ENCODE data around the gene MRM2.

MRM2 gene

GRCh38 chr7:2279896-2280295 is 37.9 kb upstream of the MRM2 start:
- Histone ChIP-seq H3K9me3 (ENCODE audit: control insufficient read depth in 1 of 2, low read length in 2 of 2) (no peaks in the 10 kb centered on the region), H3K36me3 (ENCODE audit: control insufficient read depth in 1 of 2, insufficient read depth in 2 of 2, low read length in 2 of 2) (peaks cover 2 to 10% of the 10 kb centered on the region in 2 donors), H3K27ac (ENCODE audit: low read depth, low read length) (no peak overlapping the region), H3K9ac (ENCODE audit: low read depth in 1 of 2, low read length in 2 of 2) (peak overlapping the region in 1 of 2 donors; percentile 18), H3K27me3 (ENCODE audit: control insufficient read depth in 1 of 2, insufficient read depth in 2 of 2, low read length in 2 of 2) (no peaks in the 10 kb centered on the region), H3K4me1 (ENCODE audit: control insufficient read depth in 1 of 2, insufficient read depth in 2 of 2, low read length in 2 of 2) (peaks cover 16 to 23% of the 10 kb centered on the region in 2 donors), H3K4me3 (ENCODE audit: low read depth in 1 of 2, low read length in 2 of 2) (peak overlapping the region in 1 of 2 donors; percentile 28)

GRCh38 chr7:2278026-2278425 is 36.0 kb upstream of the MRM2 start:
- peaks cover 8 to 21% of the 10 kb centered on the region in 2 donors for H3K36me3 ChIP-seq (ENCODE audit: control insufficient read depth in 1 of 2, insufficient read depth in 2 of 2, low read length in 2 of 2)
- no peak overlapping the region for H3K27ac ChIP-seq (ENCODE audit: low read depth, low read length)
- no peak overlapping the region for H3K9ac ChIP-seq (ENCODE audit: low read depth in 1 of 2, low read length in 2 of 2)
- H3K4me1 ChIP-seq (ENCODE audit: control insufficient read depth in 1 of 2, insufficient read depth in 2 of 2, low read length in 2 of 2): peaks cover 16 to 23% of the 10 kb centered on the region in 2 donors
- no peaks in the 10 kb centered on the region for H3K9me3 ChIP-seq (ENCODE audit: control insufficient read depth in 1 of 2, low read length in 2 of 2)
- no peaks in the 10 kb centered on the region for H3K27me3 ChIP-seq (ENCODE audit: control insufficient read depth in 1 of 2, insufficient read depth in 2 of 2, low read length in 2 of 2)
- H3K4me3 ChIP-seq (ENCODE audit: low read depth in 1 of 2, low read length in 2 of 2): no peak overlapping the region

- Histone ChIP-seq H3K4me1 (ENCODE audit: control insufficient read depth in 1 of 2, insufficient read depth in 2 of 2, low read length in 2 of 2) (peaks cover 6 to 10% of the 10 kb centered on the region in 2 donors), H3K9me3 (ENCODE audit: control insufficient read depth in 1 of 2, low read length in 2 of 2) (no peaks in the 10 kb centered on the region), H3K4me3 (ENCODE audit: low read depth in 1 of 2, low read length in 2 of 2) (no peak overlapping the region), H3K27ac (ENCODE audit: low read depth, low read length) (no peak overlapping the region), H3K9ac (ENCODE audit: low read depth in 1 of 2, low read length in 2 of 2) (no peak overlapping the region), H3K36me3 (ENCODE audit: control insufficient read depth in 1 of 2, insufficient read depth in 2 of 2, low read length in 2 of 2) (peaks cover 16 to 21% of the 10 kb centered on the region in 2 donors), H3K27me3 (ENCODE audit: control insufficient read depth in 1 of 2, insufficient read depth in 2 of 2, low read length in 2 of 2) (no peaks in the 10 kb centered on the region)
Observed at GRCh38 chr7:2276107-2276506, 34.1 kb upstream of the MRM2 start.

- H3K27ac ChIP-seq (ENCODE audit: low read depth, low read length): no peak overlapping the region
- H3K4me3 ChIP-seq (ENCODE audit: low read depth in 1 of 2, low read length in 2 of 2): no peak overlapping the region
- H3K9me3 ChIP-seq (ENCODE audit: control insufficient read depth in 1 of 2, low read length in 2 of 2): no peaks in the 10 kb centered on the region
- no peaks in the 10 kb centered on the region for H3K27me3 ChIP-seq (ENCODE audit: control insufficient read depth in 1 of 2, insufficient read depth in 2 of 2, low read length in 2 of 2)
- no peak overlapping the region for H3K9ac ChIP-seq (ENCODE audit: low read depth in 1 of 2, low read length in 2 of 2)
- H3K4me1 ChIP-seq (ENCODE audit: control insufficient read depth in 1 of 2, insufficient read depth in 2 of 2, low read length in 2 of 2): peaks cover 5 to 8% of the 10 kb centered on the region in 2 donors
- peaks cover 16 to 24% of the 10 kb centered on the region in 2 donors for H3K36me3 ChIP-seq (ENCODE audit: control insufficient read depth in 1 of 2, insufficient read depth in 2 of 2, low read length in 2 of 2)
Observed at GRCh38 chr7:2275101-2275500, 33.1 kb upstream of the MRM2 start.

GRCh38 chr7:2274666-2275065 is 32.7 kb upstream of the MRM2 start:
- Histone ChIP-seq H3K27ac (ENCODE audit: low read depth, low read length) (no peak overlapping the region), H3K36me3 (ENCODE audit: control insufficient read depth in 1 of 2, insufficient read depth in 2 of 2, low read length in 2 of 2) (peaks cover 16 to 24% of the 10 kb centered on the region in 2 donors), H3K9ac (ENCODE audit: low read depth in 1 of 2, low read length in 2 of 2) (no peak overlapping the region), H3K27me3 (ENCODE audit: control insufficient read depth in 1 of 2, insufficient read depth in 2 of 2, low read length in 2 of 2) (no peaks in the 10 kb centered on the region), H3K4me3 (ENCODE audit: low read depth in 1 of 2, low read length in 2 of 2) (no peak overlapping the region), H3K4me1 (ENCODE audit: control insufficient read depth in 1 of 2, insufficient read depth in 2 of 2, low read length in 2 of 2) (peaks cover under 1 to 4% of the 10 kb centered on the region in 2 donors), H3K9me3 (ENCODE audit: control insufficient read depth in 1 of 2, low read length in 2 of 2) (no peaks in the 10 kb centered on the region)

GRCh38 chr7:2273866-2274265 is 31.9 kb upstream of the MRM2 start:
- H3K27ac ChIP-seq (ENCODE audit: low read depth, low read length): no peak overlapping the region
- no peak overlapping the region for H3K9ac ChIP-seq (ENCODE audit: low read depth in 1 of 2, low read length in 2 of 2)
- H3K36me3 ChIP-seq (ENCODE audit: control insufficient read depth in 1 of 2, insufficient read depth in 2 of 2, low read length in 2 of 2): peaks cover 16 to 24% of the 10 kb centered on the region in 2 donors
- no peak overlapping the region for H3K4me3 ChIP-seq (ENCODE audit: low read depth in 1 of 2, low read length in 2 of 2)
- no peaks in the 10 kb centered on the region for H3K4me1 ChIP-seq (ENCODE audit: control insufficient read depth in 1 of 2, insufficient read depth in 2 of 2, low read length in 2 of 2)
- H3K9me3 ChIP-seq (ENCODE audit: control insufficient read depth in 1 of 2, low read length in 2 of 2): no peaks in the 10 kb centered on the region
- H3K27me3 ChIP-seq (ENCODE audit: control insufficient read depth in 1 of 2, insufficient read depth in 2 of 2, low read length in 2 of 2): no peaks in the 10 kb centered on the region

GRCh38 chr7:2272031-2272430 is 30.0 kb upstream of the MRM2 start:
- Histone ChIP-seq H3K27ac (ENCODE audit: low read depth, low read length) (no peak overlapping the region), H3K9ac (ENCODE audit: low read depth in 1 of 2, low read length in 2 of 2) (no peak overlapping the region), H3K4me3 (ENCODE audit: low read depth in 1 of 2, low read length in 2 of 2) (no peak overlapping the region), H3K27me3 (ENCODE audit: control insufficient read depth in 1 of 2, insufficient read depth in 2 of 2, low read length in 2 of 2) (no peaks in the 10 kb centered on the region), H3K4me1 (ENCODE audit: control insufficient read depth in 1 of 2, insufficient read depth in 2 of 2, low read length in 2 of 2) (no peaks in the 10 kb centered on the region), H3K9me3 (ENCODE audit: control insufficient read depth in 1 of 2, low read length in 2 of 2) (no peaks in the 10 kb centered on the region), H3K36me3 (ENCODE audit: control insufficient read depth in 1 of 2, insufficient read depth in 2 of 2, low read length in 2 of 2) (peaks cover 16 to 17% of the 10 kb centered on the region in 2 donors)

GRCh38 chr7:2271273-2272026 is 29.4 kb upstream of the MRM2 start:
- H3K4me3 ChIP-seq (ENCODE audit: low read depth in 1 of 2, low read length in 2 of 2): no peak overlapping the region
- no peak overlapping the region for H3K27ac ChIP-seq (ENCODE audit: low read depth, low read length)
- no peaks in the 10 kb centered on the region for H3K27me3 ChIP-seq (ENCODE audit: control insufficient read depth in 1 of 2, insufficient read depth in 2 of 2, low read length in 2 of 2)
- peaks cover 16 to 17% of the 10 kb centered on the region in 2 donors for H3K36me3 ChIP-seq (ENCODE audit: control insufficient read depth in 1 of 2, insufficient read depth in 2 of 2, low read length in 2 of 2)
- no peak overlapping the region for H3K9ac ChIP-seq (ENCODE audit: low read depth in 1 of 2, low read length in 2 of 2)
- no peaks in the 10 kb centered on the region for H3K4me1 ChIP-seq (ENCODE audit: control insufficient read depth in 1 of 2, insufficient read depth in 2 of 2, low read length in 2 of 2)
- H3K9me3 ChIP-seq (ENCODE audit: control insufficient read depth in 1 of 2, low read length in 2 of 2): no peaks in the 10 kb centered on the region

GRCh38 chr7:2270495-2270894 is 28.5 kb upstream of the MRM2 start:
- Histone ChIP-seq H3K4me1 (ENCODE audit: control insufficient read depth in 1 of 2, insufficient read depth in 2 of 2, low read length in 2 of 2) (no peaks in the 10 kb centered on the region), H3K9me3 (ENCODE audit: control insufficient read depth in 1 of 2, low read length in 2 of 2) (no peaks in the 10 kb centered on the region), H3K27me3 (ENCODE audit: control insufficient read depth in 1 of 2, insufficient read depth in 2 of 2, low read length in 2 of 2) (no peaks in the 10 kb centered on the region), H3K9ac (ENCODE audit: low read depth in 1 of 2, low read length in 2 of 2) (no peak overlapping the region), H3K36me3 (ENCODE audit: control insufficient read depth in 1 of 2, insufficient read depth in 2 of 2, low read length in 2 of 2) (peaks cover 16 to 17% of the 10 kb centered on the region in 2 donors), H3K4me3 (ENCODE audit: low read depth in 1 of 2, low read length in 2 of 2) (no peak overlapping the region), H3K27ac (ENCODE audit: low read depth, low read length) (no peak overlapping the region)

GRCh38 chr7:2269991-2270460 is 28.0 kb upstream of the MRM2 start:
- no peaks in the 10 kb centered on the region for H3K4me1 ChIP-seq (ENCODE audit: control insufficient read depth in 1 of 2, insufficient read depth in 2 of 2, low read length in 2 of 2)
- no peak overlapping the region for H3K4me3 ChIP-seq (ENCODE audit: low read depth in 1 of 2, low read length in 2 of 2)
- no peaks in the 10 kb centered on the region for H3K27me3 ChIP-seq (ENCODE audit: control insufficient read depth in 1 of 2, insufficient read depth in 2 of 2, low read length in 2 of 2)
- H3K9me3 ChIP-seq (ENCODE audit: control insufficient read depth in 1 of 2, low read length in 2 of 2): no peaks in the 10 kb centered on the region
- no peak overlapping the region for H3K27ac ChIP-seq (ENCODE audit: low read depth, low read length)
- H3K9ac ChIP-seq (ENCODE audit: low read depth in 1 of 2, low read length in 2 of 2): no peak overlapping the region
- peaks cover 16% of the 10 kb centered on the region in 2 donors for H3K36me3 ChIP-seq (ENCODE audit: control insufficient read depth in 1 of 2, insufficient read depth in 2 of 2, low read length in 2 of 2)
